ENCODE data around the gene PPM1H.

The PPM1H gene

GRCh38 chr12:62642486-62642885, 292.5 kb downstream of the PPM1H start:
- H3K4me1 ChIP-seq (ENCODE audit: control insufficient read depth, insufficient read depth, low read length): no peaks in the 10 kb centered on the region
- CTCF ChIA-PET: interaction anchor here (0.7 kb wide), 1 partner anchor 94 kb away, joined by 3 read pairs; no protein-coding TSS in a partner anchor
- H3K9me3 ChIP-seq (ENCODE audit: control insufficient read depth, insufficient read depth, low read depth, low read length): no peaks in the 10 kb centered on the region
- H3K36me3 ChIP-seq (ENCODE audit: control insufficient read depth in 2 of 2, insufficient read depth in 1 of 2, low read length in 2 of 2): peaks cover 0 to 9% of the 10 kb centered on the region in 2 experiments; a peak in 1 of 3 replicates
- POLR2A ChIA-PET: no interaction called here
- no peak overlapping the region for H3K4me3 ChIP-seq (ENCODE audit: low read depth, low read length)
- no peak for TF ChIP-seq ZSCAN30 (tag by site-specific recombination; IDR thresholded peaks at IDR 0.05)
- no peak overlapping the region for H3K27ac ChIP-seq (ENCODE audit: extremely low read depth, low read depth, low read length)

- no peak for TF ChIP-seq ZFP69B (tag by site-specific recombination; IDR thresholded peaks at IDR 0.05)
- TF ChIP-seq ZNF202 (tag by site-specific recombination; IDR thresholded peaks at IDR 0.05; ENCODE audit: borderline replicate concordance): no peak
- no peak for TF ChIP-seq ZNF248 (tag by site-specific recombination; IDR thresholded peaks at IDR 0.05)
- no peak for TF ChIP-seq ZNF670 (tag by site-specific recombination; IDR thresholded peaks at IDR 0.05; ENCODE audit: low read depth)
- no peak for TF ChIP-seq ZFHX2 (tag by site-specific recombination; conservative IDR thresholded peaks at IDR 0.05)
- no peak for TF ChIP-seq ZBTB17 (tag by site-specific recombination; IDR thresholded peaks at IDR 0.05)
- no peak for TF ChIP-seq ZNF692 (tag by site-specific recombination; IDR thresholded peaks at IDR 0.05)
- no peak for TF ChIP-seq ZNF16 (tag by site-specific recombination; IDR thresholded peaks at IDR 0.05; ENCODE audit: low read depth)
- TF ChIP-seq ZNF114 (tag by site-specific recombination; IDR thresholded peaks at IDR 0.05): no peak
- no peak for TF ChIP-seq ZNF621 (tag by site-specific recombination; IDR thresholded peaks at IDR 0.05)
- TF ChIP-seq ZNF530 (tag by site-specific recombination; IDR thresholded peaks at IDR 0.05; ENCODE audit: low read depth): no peak
- no peak for TF ChIP-seq EGR2 (tag by site-specific recombination; IDR thresholded peaks at IDR 0.05; ENCODE audit: low read depth)
- no peak for TF ChIP-seq GLIS2 (tag by site-specific recombination; IDR thresholded peaks at IDR 0.05)
- no peak for TF ChIP-seq ZNF501 (tag by site-specific recombination; IDR thresholded peaks at IDR 0.05)
- H3K4me1 ChIP-seq (ENCODE audit: control insufficient read depth, insufficient read depth, low read length): no peaks in the 10 kb centered on the region
- no peaks in the 10 kb centered on the region for H3K36me3 ChIP-seq (ENCODE audit: control insufficient read depth in 2 of 2, insufficient read depth in 1 of 2, low read length in 2 of 2)
- H3K4me3 ChIP-seq (ENCODE audit: low read depth, low read length): no peak overlapping the region
- H3K27ac ChIP-seq (ENCODE audit: extremely low read depth, low read depth, low read length): no peak overlapping the region
- H3K9me3 ChIP-seq (ENCODE audit: control insufficient read depth, insufficient read depth, low read depth, low read length): no peaks in the 10 kb centered on the region
- ChIA-PET POLR2A (no interaction called here), CTCF (interaction anchor here (0.6 kb wide), 2 partner anchors 23 to 111 kb away, joined by 3 to 4 read pairs; no protein-coding TSS in a partner anchor)
These were observed 294.0 kb downstream of the PPM1H start for GRCh38 chr12:62640910-62641448.

- no peaks in the 10 kb centered on the region for H3K9me3 ChIP-seq (ENCODE audit: control insufficient read depth, insufficient read depth, low read depth, low read length)
- TF ChIP-seq ZNF112 (tag by site-specific recombination; IDR thresholded peaks at IDR 0.05) (no peak), ZNF121 (tag by site-specific recombination; IDR thresholded peaks at IDR 0.05) (no peak)
- H3K4me1 ChIP-seq (ENCODE audit: control insufficient read depth, insufficient read depth, low read length): no peaks in the 10 kb centered on the region; the same call in 1 of the 2 replicates
- ChIA-PET POLR2A (no interaction called here), CTCF (interaction anchor here (1.0 kb wide), 1 partner anchor 10 kb away, joined by 4 read pairs; no protein-coding TSS in a partner anchor)
- no peak overlapping the region for H3K27ac ChIP-seq (ENCODE audit: extremely low read depth, low read depth, low read length)
- no peaks in the 10 kb centered on the region for H3K36me3 ChIP-seq (ENCODE audit: control insufficient read depth in 2 of 2, insufficient read depth in 1 of 2, low read length in 2 of 2)
- H3K4me3 ChIP-seq (ENCODE audit: low read depth, low read length): no peak overlapping the region
These were observed 297.3 kb downstream of the PPM1H start for GRCh38 chr12:62637679-62638078.

GRCh38 chr12:62635649-62636048, 299.3 kb downstream of the PPM1H start:
- H3K4me3 ChIP-seq (ENCODE audit: low read depth, low read length): no peak overlapping the region
- ChIA-PET CTCF (no interaction called here), POLR2A (interaction anchor here (1.1 kb wide), 1 partner anchor 33 kb away, joined by 3 read pairs; no protein-coding TSS in a partner anchor)
- no peaks in the 10 kb centered on the region; the same call in 1 of the 2 replicates for H3K4me1 ChIP-seq (ENCODE audit: control insufficient read depth, insufficient read depth, low read length)
- no peaks in the 10 kb centered on the region for H3K36me3 ChIP-seq (ENCODE audit: control insufficient read depth in 2 of 2, insufficient read depth in 1 of 2, low read length in 2 of 2)
- H3K27ac ChIP-seq (ENCODE audit: extremely low read depth, low read depth, low read length): no peak overlapping the region
- H3K9me3 ChIP-seq (ENCODE audit: control insufficient read depth, insufficient read depth, low read depth, low read length): no peaks in the 10 kb centered on the region
- TF ChIP-seq ZNF311 (tag by site-specific recombination; IDR thresholded peaks at IDR 0.05; ENCODE audit: borderline replicate concordance) (no peak), KLF8 (tag by site-specific recombination; IDR thresholded peaks at IDR 0.05) (no peak), ZNF768 (tag by site-specific recombination; IDR thresholded peaks at IDR 0.05) (no peak), ZNF221 (tag by site-specific recombination; IDR thresholded peaks at IDR 0.05; ENCODE audit: borderline replicate concordance) (no peak), ZNF449 (tag by site-specific recombination; IDR thresholded peaks at IDR 0.05) (no peak), ZNF433 (tag by site-specific recombination; IDR thresholded peaks at IDR 0.05; ENCODE audit: low read depth) (no peak), ZIC2 (tag by site-specific recombination; IDR thresholded peaks at IDR 0.05) (no peak), ZNF248 (tag by site-specific recombination; IDR thresholded peaks at IDR 0.05) (no peak), ZBTB1 (tag by site-specific recombination; IDR thresholded peaks at IDR 0.05) (no peak), ZNF664 (tag by site-specific recombination; IDR thresholded peaks at IDR 0.05) (no peak), PRDM1 (tag by site-specific recombination; IDR thresholded peaks at IDR 0.05) (no peak)
